RWPE2 (cell line): ENCODE measurements around the gene NOX5.
A peak's percentile ranks its signal among the peaks of the same experiment; 100 is the strongest.

Experiments
- ATAC-seq: fragments of 200-7000 bp; cut with Tn5 transposase; 3 replicates; pipeline ENCODE4 v1.9.1; 2021; ENCODE audit warnings: low read depth
- DNase-seq: peaks from one replicate; pipeline ENCODE4 v3.0.0-alpha.2; 2020; ENCODE audit warnings: low spot score
- H3K27ac ChIP-seq: fragments of 450-650 bp; 2 replicates; pipeline ENCODE4 v1.5.1; 2017; ENCODE audit warnings: mild to moderate bottlenecking; ENCODE audit not compliant: poor library complexity, severe bottlenecking
- H3K27me3 ChIP-seq: fragments of 250-450 bp; sonication (Bioruptor Pico); 2 replicates; pipeline ENCODE4 v1.5.1; 2021; ENCODE audit warnings: mild to moderate bottlenecking, moderate library complexity; ENCODE audit not compliant: insufficient read depth, poor library complexity, severe bottlenecking
- H3K36me3 ChIP-seq: fragments of 250-450 bp; sonication (Bioruptor Pico); 2 replicates; pipeline ENCODE4 v1.5.1; 2020; ENCODE audit warnings: low read depth, mild to moderate bottlenecking, moderate library complexity
- H3K4me1 ChIP-seq: fragments of 250-450 bp; sonication (Bioruptor Pico); 2 replicates; pipeline ENCODE4 v1.5.1; 2021; ENCODE audit warnings: mild to moderate bottlenecking, moderate library complexity; ENCODE audit not compliant: insufficient read depth, poor library complexity, severe bottlenecking
- H3K4me3 ChIP-seq: fragments of 250-450 bp; sonication (Bioruptor Pico); 2 replicates; pipeline ENCODE4 v1.5.1; 2021; ENCODE audit warnings: mild to moderate bottlenecking, moderate library complexity; ENCODE audit not compliant: severe bottlenecking
- H3K9me3 ChIP-seq: fragments of 250-450 bp; sonication (Bioruptor Pico); 2 replicates; pipeline ENCODE4 v1.5.1; 2021; ENCODE audit warnings: mild to moderate bottlenecking, moderate library complexity; ENCODE audit not compliant: severe bottlenecking
- CTCF ChIP-seq: fragments of 450-650 bp; IDR thresholded peaks from one replicate; pipeline ENCODE4 v1.5.1; 2017; ENCODE audit warnings: mild to moderate bottlenecking, moderate library complexity; ENCODE audit not compliant: poor library complexity, severe bottlenecking

Gene NOX5

GRCh38 chr15:68991723-68992122 lies 22.8 kb upstream of the NOX5 start:
- H3K27me3 ChIP-seq: no peaks in the 10 kb centered on the region
- peak; percentile 71 for DNase-seq
- ATAC-seq: peak; percentile 89
- H3K4me3 ChIP-seq: no peak overlapping the region
- H3K9me3 ChIP-seq: no peaks in the 10 kb centered on the region
- TF ChIP-seq CTCF: no peak
- H3K36me3 ChIP-seq: no peaks in the 10 kb centered on the region
- no peak overlapping the region for H3K27ac ChIP-seq
- H3K4me1 ChIP-seq: peaks cover 20% of the 10 kb centered on the region

DNA sequence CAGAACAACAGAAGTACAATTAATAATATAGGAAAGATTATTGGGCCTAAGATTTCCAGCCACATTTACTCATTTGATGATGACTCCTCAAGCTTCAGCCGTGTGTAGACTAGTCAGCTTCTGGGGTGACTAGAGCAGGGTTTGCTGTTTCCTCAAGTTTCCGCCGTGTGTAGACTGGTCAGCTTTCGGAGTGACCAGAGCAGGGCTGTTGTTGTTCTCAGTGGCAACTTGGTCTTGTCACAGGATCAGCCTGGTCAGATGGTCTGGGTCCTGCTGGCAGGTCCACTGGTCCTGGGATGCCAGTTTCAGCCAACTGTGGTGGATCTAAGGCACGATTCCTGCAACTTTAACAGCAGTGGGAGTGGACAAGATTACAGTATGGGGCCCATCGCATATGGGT lies 21.8 kb upstream of the NOX5 start:
- Histone ChIP-seq H3K27me3 (no peaks in the 10 kb centered on the region), H3K27ac (no peak overlapping the region), H3K4me1 (peaks cover 20% of the 10 kb centered on the region), H3K36me3 (no peaks in the 10 kb centered on the region), H3K4me3 (no peak overlapping the region), H3K9me3 (no peaks in the 10 kb centered on the region)
- no peak for ATAC-seq
- DNase-seq: peak; percentile 47
- no peak for TF ChIP-seq CTCF

DNA sequence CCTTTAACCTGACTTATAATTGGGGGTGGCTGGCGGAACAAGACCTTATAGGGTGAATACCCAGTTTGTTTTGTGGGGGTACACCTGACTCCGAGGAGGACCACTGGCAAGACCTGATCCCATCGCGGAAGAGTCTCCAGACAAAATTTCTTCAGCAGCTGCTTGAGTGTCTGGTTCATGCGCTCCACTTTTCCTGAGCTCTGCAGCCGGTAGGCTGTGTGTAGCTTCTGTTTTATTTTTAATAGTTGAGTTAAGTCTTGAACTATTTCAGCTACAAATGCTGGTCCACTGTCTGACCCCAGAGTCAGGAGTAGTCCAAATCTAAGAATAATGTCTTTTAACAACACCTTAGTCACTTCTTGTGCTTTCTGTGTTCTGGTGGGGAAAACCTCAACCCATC lies 21.2 kb upstream of the NOX5 start:
- ATAC-seq: no peak
- peak; percentile 27 for DNase-seq
- no peak for TF ChIP-seq CTCF
- H3K4me3 ChIP-seq: no peak overlapping the region
- no peaks in the 10 kb centered on the region for H3K36me3 ChIP-seq
- H3K4me1 ChIP-seq: peaks cover 20% of the 10 kb centered on the region
- H3K27me3 ChIP-seq: no peaks in the 10 kb centered on the region
- no peaks in the 10 kb centered on the region for H3K9me3 ChIP-seq
- H3K27ac ChIP-seq: no peak overlapping the region

- Histone ChIP-seq H3K4me1 (peaks cover 20% of the 10 kb centered on the region), H3K4me3 (no peak overlapping the region), H3K27me3 (no peaks in the 10 kb centered on the region), H3K9me3 (no peaks in the 10 kb centered on the region), H3K36me3 (no peaks in the 10 kb centered on the region), H3K27ac (peak overlapping the region; percentile 7)
- peak; percentile 28 for DNase-seq
- ATAC-seq: peak; percentile 74
- TF ChIP-seq CTCF: no peak
Measured at GRCh38 chr15:68994149-68994548, 20.3 kb upstream of the NOX5 start.

- DNase-seq: peak; percentile 40
Measured at GRCh38 chr15:68994981-68995761, 19.3 kb upstream of the NOX5 start.

More at GRCh38 chr15:68994981-68995761, 19.3 kb upstream of the NOX5 start:
- H3K4me1 ChIP-seq: peaks cover 20% of the 10 kb centered on the region
- no peak overlapping the region for H3K27ac ChIP-seq
- TF ChIP-seq CTCF: no peak
- ATAC-seq: no peak
- H3K4me3 ChIP-seq: no peak overlapping the region
- H3K36me3 ChIP-seq: no peaks in the 10 kb centered on the region
- H3K9me3 ChIP-seq: no peaks in the 10 kb centered on the region
- H3K27me3 ChIP-seq: no peaks in the 10 kb centered on the region
